OCI-M2 (cell line): ENCODE results near the gene FUT9.
"Not testable (repeated sequence)": the region's sequence is repeated elsewhere in the genome, so short reads cannot be mapped to it uniquely, and the experiment has no call there.

Source experiments
- DNase-seq: peaks from one replicate; lab custom pipeline; 2025; ENCODE audit not compliant: unreplicated experiment; lab: John Stamatoyannopoulos, UW

FUT9 gene

DNA sequence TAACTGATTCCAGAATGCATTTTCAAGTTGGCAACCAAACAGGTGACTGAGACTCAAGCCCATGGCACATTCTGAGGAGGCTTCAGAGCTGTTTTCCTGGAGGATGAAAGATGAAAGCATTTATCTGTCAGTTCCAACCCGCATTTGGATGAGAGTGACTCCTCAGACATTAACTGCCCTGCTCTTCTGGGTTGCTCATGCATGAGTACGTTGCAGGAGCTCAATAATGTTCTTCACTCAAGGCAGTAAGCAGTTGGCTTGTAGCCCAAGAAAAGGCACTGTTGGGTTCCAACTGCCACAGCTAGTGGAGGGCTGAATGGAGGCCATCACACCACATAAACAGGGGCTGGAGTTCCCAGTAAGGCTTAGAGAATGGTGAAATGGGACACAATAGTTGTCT lies 155.3 kb downstream of the FUT9 start:
- DNase-seq = no peak

DNA sequence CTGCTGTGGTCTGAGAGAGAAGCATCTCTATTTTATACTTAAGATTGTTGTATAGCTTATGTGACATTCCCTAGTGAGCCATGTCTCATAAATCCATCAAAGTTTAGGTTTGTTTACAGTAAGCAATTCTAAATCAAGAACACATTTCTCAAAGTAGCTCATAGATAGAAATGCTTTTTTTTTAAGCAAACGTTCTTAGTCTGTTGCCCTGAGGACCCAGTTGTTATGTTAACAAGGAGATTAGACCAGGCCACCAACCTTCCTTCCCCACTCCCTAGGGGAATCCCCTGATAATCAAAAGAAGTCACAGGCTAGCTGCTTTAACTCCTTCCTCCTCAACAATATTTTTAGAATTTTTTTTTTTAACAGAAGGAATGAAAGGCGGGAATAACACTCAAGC lies 169.0 kb downstream of the FUT9 start:
- DNase-seq = no peak

DNA sequence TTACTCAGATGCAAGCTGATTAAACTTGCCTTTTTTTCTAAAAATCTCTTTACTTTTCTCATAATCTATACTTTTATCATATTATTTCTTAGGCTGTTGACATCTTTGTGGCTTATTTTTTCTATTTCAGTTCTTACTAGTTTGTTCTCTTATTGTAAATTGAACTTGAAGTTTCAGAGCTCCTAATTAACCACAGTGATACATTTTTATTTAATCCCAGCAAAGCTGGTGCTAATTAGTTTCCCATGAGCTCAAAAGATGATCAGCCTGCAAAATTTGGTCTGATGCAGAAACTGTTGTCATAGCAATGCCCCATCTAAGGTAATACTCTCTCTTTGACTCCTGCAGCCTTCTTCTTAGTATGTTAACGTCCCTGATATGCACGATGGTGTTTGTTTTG lies 170.3 kb downstream of the FUT9 start:
- DNase-seq = no peak

DNA sequence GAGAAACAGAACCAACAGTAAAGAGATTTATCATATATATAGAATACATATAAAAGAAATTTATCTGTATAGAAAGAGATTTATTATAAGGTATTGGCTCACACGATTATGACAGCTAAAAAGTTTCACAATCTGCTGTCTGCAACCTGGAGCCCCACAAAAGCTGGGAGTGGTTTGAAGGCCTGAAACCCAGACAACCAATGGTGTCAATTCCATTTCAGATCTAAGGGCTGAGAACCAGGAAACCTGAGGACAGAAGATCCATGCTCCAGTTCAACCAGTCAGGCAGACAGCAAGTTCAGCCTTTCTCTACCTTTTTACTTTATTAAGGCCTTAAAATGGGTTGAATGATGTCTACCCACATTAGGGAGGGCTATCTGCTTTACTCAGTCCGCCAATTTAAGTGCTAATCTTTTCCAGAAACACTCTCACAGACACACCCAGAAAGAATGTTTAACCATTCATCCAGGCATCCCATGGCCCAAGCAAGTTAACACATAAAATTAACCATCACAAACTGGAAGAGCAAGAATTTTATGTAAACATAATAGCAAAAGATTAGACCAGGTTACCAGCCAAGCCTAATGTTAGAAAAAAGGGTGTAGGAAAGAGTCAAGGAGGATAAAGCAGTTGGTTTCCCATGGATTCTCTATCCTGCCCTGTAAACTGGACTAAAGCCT lies 170.9 kb downstream of the FUT9 start:
- no peak for DNase-seq

DNA sequence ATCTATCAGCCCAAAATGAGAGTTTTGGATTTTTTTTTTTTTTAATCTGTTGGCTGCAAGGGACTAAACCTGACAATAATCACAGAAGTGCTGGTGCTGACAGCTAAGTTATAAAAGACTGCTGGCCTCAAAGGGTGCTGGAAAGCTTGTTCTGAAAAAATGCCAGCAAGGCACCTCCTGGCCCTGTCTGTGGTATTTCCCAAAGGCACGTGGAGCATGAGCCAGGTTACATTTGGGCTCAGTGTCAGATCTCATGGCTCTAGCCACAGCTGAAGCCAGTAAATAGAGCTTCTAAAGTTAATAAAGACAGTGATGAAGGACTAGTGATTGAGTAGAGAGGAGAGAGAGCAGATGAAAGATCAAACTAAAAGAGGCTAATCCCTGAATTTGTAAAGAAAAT lies 178.9 kb downstream of the FUT9 start:
- no peak for DNase-seq

DNA sequence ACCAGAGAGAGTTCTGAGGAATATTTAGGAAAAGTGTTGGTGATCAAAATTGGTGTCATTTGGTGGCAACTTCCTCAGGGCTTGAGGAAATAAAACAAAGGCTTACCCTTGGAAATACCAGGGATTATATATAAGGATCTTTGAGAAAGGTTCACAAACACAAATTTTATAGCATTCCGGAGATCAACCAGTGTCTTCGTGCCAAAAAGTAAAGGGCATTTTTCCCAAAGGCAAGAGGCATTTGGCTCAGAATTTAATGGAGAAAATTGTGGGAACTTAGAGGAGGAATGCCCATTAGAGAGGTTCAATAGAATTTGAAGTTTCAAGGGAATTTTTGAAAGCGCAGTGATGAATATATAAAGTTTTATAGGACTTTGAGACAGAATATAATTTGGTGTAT lies 179.5 kb downstream of the FUT9 start:
- DNase-seq = no peak

DNA sequence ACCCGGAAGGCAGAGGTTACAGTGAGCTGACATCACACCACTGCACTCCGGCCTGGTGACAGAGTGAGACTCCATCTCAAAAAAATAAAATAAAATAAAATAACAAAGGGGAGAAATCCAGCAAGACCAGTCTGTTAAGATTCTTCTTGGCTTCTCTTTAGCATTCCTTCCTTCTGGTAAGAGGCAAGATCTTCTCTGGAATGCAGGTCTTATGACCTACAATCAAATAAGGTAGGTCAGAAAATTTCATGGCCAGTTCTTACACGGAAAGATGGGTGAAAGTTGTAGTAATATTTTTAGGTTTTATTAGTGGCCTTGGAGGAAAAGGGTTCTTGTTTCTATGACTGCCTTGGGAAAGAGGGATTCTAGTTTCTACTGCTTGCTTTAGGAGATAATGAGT lies 180.9 kb downstream of the FUT9 start:
- no peak for DNase-seq

DNA sequence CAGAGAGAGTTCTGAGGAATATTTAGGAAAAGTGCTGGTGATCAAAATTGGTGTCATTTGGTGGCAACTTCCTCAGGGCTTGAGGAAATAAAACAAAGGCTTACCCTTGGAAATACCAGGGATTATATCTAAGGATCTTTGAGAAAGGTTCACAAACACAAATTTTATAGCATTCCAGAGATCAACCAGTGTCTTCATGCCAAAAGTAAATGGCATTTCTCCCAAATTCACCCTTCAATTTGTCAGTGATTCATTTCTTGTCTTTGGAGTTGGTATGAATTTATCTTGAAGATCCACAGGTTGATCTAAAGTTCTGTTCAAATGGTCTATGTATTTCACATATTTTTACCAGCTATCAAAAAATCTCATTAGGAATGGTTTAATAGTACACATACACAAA lies 181.5 kb downstream of the FUT9 start:
- no peak for DNase-seq

DNA sequence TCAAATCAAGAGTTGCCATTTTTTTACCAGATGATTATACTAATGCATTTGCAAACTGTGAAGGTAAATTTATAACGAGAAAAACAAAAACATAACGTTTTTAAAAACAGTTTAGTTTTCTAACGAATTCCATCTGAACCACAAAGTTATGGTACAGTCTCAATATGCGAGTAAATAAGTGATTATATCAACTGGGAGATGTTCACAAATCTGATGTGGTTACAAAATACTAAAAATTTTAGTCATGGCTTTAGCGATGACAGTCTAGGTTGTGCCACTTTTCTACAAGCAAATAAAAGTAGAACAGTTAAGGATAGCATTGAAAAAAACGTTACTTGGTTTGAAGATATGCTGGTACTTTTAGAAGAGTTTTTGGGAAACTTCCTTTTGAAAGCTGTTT lies 186.8 kb downstream of the FUT9 start:
- DNase-seq = no peak

DNA sequence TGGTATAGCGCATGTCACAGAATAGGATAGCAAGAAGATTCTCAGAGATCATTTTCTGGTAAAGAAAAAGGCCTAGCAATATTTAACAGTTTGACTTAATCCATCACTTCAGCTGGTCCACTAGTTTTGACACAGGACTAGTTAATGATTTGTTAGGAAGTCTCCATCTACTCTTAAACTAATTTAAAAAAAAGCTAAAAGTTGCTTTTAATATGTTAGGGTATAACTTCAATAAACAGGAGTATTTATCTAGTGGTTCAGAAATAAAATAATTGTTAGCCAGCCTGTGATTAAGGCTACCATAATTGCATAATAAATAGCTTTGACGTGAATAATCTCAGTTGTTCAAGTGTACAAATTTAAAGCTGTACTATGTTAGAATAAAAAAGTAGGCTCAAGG lies 195.6 kb downstream of the FUT9 start:
- no peak for DNase-seq

DNA sequence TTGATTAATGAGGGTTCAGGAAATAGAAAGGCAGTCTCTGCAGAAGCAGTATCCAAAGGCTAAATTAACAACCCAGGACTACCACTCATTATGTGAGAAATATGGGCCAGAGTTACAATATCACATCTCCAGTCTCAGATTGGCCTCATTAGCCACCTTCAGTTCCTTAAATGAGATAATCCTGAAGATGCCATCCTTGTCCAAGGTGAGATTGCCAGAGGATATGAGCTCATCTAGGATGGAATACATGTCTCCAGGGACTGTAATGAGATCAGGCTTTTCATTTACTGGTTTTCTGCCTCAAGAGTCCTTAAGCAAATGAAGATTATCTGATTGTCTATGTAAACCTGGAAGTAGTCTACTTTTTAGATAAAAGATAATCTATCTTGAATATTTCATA lies 196.3 kb downstream of the FUT9 start:
- DNase-seq = no peak

DNA sequence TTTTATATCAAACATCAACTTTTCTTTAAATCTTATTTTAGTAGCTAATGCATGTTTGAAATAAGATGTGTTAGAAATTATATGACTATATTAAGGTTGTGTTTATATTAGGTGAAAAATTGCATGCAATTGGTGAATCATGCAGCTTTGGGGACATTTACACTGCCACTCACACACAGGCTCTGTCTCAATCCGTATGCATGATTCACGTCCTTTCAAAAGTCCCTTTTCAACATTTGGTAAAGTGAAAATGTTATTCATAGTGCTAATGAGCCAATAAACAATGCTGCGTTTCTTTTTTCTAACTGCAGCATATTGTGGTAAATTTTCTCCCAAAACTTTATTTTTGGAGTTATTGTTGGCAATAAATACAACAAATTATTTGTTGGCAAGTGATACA lies 198.0 kb downstream of the FUT9 start:
- DNase-seq = no peak

DNA sequence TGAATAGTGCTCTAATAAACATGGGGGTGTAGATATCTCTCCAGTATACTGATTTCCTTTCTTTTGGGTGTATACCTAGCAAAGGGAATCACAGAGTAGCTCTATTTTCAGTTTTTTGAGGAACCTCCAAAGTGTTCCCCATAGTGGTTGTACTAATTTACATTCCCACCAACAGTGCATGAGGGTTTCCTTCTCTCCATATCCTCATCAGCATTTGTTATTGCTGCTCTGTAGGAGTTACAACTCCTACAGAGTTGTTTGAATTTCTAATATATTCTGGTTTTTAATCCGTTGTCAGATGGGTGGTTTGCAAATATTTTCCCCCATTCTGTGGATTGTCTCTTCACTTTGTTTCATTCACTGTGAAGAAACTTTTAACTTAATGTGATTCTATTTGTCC lies 207.9 kb downstream of the FUT9 start:
- no peak for DNase-seq

DNA sequence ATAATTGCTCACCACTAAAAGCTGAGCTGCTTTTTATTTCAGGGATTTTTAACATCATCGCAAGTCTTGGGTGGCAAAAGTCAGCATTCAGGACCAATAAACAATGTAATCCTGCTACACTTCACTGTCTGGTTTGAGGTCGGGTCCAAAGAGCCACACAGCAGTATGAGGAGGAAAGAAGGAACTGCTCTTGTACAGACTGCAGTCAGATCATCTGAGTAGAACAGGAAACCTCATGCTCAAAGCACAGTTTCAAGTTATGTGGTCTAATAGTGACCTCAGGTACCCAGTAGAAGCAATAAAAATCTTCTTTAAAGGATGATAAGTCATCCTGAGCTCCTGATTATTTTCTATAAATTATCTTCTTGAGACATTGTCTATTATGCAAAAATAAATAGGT lies 211.4 kb downstream of the FUT9 start:
- DNase-seq = no peak

DNA sequence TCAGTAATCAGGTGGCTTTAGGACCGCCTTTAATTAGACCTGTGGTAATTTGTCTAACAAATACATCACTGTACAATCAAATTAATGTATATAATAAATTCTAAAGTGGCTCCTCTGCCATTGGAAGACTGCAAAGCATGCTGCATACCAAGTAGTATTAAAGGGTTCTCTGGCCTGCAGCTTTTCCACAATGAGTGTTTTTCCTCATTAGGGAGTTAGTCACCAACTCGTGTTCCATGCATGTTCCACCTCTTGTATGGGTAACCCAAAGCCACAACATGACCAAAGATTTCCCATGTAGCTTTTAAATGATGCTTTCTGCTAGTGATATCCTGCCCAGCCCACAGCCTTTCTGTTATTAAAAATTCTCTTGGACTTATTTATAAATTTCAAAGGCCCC lies 218.7 kb downstream of the FUT9 start:
- no peak for DNase-seq

DNA sequence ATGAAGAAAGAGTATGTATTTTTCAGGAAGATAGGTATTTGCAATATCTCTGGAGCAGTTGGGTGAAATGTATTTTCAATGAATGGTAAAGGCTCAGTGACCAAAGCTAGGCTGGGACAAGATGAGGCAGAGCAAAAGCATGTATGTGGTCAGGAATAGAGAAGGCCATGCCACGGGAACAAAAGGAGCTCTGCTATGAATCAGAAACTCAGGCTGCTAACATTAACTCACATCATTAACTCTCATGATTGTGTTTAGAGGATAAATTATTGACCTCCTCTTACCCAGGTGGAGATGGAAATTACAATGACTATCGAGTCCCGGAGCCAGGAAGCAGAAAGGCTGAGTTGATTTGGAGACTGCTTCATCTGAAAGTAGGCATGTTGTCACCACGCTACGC lies 220.2 kb downstream of the FUT9 start:
- no peak for DNase-seq

DNA sequence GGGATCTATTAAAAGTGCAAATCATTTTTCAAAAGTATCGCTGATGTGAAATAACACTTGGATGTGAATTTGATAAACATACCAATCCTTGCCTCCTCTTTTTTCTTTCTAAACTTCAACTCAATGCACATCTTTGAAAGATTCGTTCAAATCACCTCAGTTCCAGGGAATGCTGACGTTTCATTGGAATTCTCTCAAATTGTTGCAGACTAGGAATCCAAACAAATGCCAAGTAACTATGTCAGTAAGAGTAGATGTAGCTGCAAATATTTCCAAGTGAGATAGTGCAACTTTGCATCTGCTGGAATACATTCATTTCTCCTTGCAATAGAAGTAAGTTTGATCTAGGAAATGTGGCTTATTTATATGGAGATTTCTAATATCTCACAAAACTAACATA lies 220.7 kb downstream of the FUT9 start:
- no peak for DNase-seq

DNA sequence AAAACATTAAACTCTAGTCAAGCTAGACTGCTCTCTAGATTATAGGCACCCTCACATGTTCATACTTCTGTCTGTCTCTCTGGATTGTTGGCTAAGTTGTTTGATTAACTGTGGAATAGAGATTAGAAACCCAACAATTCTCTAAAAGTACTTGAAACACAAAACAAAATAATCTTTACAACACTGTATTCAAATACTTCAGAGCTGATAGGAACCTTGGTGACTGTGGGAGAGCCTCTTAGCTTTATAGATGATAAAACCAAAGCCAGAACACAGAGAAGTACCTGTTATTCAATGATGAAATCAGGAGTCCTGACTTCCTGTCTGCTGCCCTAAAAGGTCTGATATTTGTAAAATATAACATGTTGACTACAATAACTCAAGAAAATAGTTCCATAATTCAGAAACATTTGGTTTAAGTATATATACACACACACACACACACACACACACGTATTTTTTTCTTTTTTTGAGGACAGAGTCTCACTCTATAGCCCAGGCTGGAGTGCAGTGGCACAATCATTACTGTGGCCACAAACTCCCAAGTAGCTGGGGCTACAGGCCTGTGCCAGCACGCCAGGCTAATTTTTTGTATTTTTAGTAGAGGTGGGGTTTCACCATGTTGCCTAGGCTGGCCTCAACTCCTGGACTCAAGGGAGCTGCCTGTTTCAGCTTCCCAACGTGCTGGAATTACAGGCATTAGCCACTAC lies 222.0 kb downstream of the FUT9 start:
- no peak for DNase-seq

DNA sequence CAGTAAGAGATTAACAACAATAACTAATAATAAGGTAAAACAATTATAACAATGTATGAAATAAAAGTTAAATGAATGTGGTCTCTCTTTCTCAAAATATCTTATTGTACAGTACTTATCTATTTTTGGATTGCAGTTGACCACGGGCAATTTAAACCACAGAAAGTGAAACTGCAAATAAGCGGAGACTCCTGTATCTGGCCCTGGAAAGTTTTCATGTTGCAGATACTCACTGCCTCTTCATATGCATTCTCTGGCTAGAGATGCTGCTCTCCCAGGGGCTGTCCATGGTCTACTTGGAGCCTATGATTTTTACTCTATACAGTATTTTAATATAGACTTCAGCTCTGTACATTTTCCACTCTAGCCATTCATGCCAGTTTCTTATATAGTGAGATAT lies 230.8 kb downstream of the FUT9 start:
- DNase-seq = no peak

DNA sequence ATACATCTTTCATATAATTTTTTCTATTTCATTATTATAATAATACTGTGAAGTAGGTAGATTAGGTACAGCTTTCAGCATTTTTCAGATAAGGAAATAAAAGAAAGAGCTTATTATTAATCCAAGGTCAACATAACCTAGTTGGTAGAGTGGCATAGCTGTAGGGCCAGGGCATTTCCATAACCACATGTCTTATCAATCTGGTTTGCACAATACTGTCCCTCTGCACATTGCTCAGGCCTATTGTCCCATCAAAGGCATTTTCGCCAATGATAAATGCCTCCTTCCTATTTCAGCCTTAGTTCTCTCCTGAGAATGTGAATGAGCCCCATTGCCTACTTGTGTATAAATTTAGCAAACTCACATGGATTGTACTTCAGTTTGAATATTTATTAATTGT lies 234.0 kb downstream of the FUT9 start:
- no peak for DNase-seq

DNA sequence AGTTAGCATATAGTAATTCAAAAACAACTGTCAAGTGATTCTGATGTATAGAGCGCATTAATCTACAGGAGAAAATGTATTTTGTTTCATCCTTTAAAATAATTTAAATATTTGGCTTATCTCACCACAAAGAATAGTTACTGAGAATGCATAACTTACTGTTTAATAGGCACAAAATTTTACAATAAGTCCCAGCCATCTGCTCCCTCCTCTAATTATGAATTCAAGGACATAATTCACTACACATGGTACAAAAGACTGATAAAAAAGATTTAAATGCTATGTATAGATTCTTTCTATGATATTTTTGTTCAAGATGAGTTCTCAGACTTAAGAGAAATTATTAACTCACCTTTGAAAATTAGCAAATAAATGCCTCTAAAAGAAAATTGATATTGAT lies 242.0 kb downstream of the FUT9 start:
- no peak for DNase-seq

DNA sequence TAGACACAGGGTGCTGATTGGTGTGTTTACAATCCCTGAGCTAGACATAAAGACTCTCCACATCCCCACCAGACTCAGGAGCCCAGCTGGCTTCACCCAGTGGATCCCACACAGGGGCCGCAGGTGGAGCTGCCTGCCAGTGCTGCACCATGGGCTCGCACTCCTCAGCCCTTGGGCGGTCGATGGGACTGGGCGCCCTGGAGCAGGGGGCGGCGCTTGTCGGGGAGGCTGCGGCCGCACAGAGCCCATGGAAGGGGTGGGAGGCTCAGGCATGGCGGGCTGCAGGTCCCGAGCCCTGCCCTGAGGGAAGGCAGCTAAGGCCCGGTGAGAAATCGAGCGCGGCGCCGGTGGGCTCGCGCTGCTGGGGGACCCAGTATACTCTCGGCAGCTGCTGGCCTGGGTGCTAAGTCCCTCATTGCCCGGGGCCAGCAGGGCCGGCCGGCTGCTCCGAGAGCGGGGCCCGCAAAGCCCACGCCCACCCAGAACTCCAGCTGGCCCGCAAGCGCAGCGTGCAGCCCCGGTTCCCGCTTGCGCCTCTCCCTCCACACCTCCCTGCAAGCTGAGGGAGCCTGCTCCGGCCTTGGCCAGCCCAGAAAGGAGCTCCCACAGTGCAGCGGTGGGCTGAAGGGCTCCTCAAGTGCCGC lies 245.1 kb downstream of the FUT9 start:
- not testable (repeated sequence) for DNase-seq
